Astrocyte of the spinal cord (primary cell): ENCODE measurements around the gene PLIN4.

Experiments
- DNase-seq: peaks from one replicate; pipeline ENCODE4 v3.0.0; 2011; ENCODE audit warnings: low read depth, low spot score
- H3K4me3 ChIP-seq: 2 replicates; pipeline ENCODE4 v1.5.1; 2011; ENCODE audit warnings: low read depth, mild to moderate bottlenecking, low read length, moderate library complexity
- CTCF ChIP-seq: IDR thresholded peaks from 2 replicates; pipeline ENCODE4 v1.5.1; 2012; ENCODE audit warnings: low read depth, mild to moderate bottlenecking, low read length, inconsistent platforms
- in situ Hi-C: cut with HindIII; loops from 2 replicates; pipeline ENCODE4 v1.10.0; 2017; ENCODE audit warnings: low sequenced_read_pairs

Gene PLIN4

GRCh38 chr19:4504891-4505569 is 13.3 kb downstream of the PLIN4 start:
- in situ Hi-C loops: no loop called here
- no peak for TF ChIP-seq CTCF
- no peak for DNase-seq
- H3K4me3 ChIP-seq: no peak overlapping the region

DNA sequence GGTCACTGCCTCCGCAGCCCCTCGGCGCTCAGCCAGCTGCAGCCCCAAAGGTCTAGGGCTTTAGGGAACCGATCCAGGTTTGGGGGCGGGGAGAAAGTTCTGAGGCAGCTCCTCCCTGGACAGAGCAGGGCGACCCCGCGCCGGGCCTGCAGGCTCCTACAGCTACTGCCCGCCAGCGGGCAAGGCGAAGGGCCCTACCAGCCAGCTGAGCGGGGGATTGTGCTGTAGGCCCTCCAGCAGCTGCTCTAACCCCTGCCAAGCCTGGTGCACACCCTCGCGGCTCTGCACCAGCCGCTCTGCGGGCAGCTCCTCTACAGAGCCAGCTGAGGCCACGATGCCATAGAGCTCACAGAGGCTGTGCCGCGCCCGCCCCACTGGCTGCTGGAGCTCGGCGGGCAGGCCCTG is 14.0 kb downstream of the PLIN4 start:
- no peak overlapping the region for H3K4me3 ChIP-seq
- in situ Hi-C loops: no loop called here
- TF ChIP-seq CTCF: no peak
- no peak for DNase-seq

- no peak for DNase-seq
- no peak overlapping the region for H3K4me3 ChIP-seq
- no peak for TF ChIP-seq CTCF
- in situ Hi-C loops: no loop called here
Observed at GRCh38 chr19:4503825-4504170, 14.5 kb downstream of the PLIN4 start.

DNA sequence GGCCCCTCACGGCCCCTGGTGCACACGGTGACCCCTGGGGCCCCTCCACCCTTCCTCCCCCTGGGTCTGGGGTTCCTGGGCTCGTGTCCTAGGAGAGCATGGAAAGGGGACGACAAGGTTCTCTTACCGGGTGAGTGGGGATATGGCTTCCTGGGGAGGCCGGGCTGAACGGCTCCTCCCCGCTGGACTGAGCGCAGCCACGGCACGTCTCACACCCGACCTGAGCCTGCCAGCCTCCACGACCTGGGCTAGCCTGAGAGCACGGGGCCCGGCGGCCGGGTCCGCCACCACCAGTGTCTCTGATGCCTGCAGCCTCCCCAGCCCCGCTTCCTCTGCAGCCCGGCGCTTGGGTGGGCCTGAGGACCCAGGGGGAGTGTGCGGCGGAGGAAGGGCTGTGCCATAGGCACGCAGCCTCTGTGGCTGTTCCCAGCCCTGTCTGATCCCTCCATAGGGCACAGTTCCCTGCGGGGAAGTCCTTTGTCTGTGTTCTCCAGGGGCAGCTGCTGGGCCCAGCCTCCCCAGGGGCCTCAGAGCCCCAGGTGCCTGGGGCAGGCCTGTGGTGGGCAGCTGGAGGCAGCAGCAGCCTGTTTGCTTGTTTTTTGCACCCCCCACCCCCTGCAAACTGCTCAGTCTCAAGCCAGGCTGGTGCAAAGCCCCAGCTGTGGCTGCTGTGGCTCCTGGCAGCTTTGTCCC is 15.0 kb downstream of the PLIN4 start:
- no peak for TF ChIP-seq CTCF
- in situ Hi-C loops: no loop called here
- no peak overlapping the region for H3K4me3 ChIP-seq
- no peak for DNase-seq

DNA sequence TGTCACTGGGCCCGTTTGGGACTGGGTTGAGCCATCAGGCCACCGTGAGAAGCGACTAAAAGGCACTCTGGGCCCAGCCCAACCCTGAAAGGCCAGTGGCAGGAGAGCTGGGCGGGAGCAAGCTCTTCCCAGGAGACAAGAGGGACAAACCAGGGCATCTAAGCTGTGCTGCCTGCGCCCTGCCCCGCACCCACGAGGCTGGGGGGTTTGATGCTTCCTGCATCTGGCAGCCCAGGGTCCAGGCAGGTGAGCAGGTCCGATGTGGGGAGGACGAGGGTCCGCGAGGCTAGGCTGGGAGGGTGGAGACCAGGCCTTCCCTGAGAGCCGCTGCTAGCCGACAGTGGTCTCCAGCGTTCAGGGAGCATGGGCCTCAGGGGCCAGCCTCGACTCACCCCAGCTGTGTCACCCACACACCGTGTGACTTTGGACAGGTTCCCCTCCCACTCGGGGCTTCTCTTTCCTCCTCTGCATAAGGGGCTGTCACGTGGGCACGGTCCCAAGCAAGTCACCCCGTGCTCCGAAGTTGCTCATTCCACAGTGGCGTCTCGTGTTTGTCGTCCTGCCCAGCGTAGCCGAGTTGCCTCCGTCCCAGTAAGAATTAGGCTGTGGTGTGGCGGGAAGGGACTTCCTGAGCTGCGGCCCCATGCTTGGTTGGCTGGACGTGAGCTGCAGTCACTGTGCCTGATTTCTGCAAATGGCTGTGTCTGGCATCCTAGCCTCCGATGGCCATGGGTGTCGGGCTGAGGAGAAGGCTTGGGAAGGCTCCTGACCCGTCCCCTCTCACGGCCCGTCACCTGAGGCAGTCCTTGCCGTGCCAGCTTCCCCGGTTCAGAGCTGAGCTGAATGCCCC is 15.8 kb downstream of the PLIN4 start:
- in situ Hi-C loops: no loop called here
- H3K4me3 ChIP-seq: no peak overlapping the region
- no peak for DNase-seq
- no peak for TF ChIP-seq CTCF

- no peak overlapping the region for H3K4me3 ChIP-seq
- in situ Hi-C loops: no loop called here
- DNase-seq: no peak
- TF ChIP-seq CTCF: no peak
Observed at GRCh38 chr19:4501691-4502090, 16.6 kb downstream of the PLIN4 start.
